Liver (tissue), 9 donors: Measurements from ENCODE around the gene PNLIPRP2. TPM values are rescaled to one million over a fixed set of nuclear protein-coding genes. Genes with fewer than 3 reads are reported as not detected.

Experiments
- DNase-seq: peaks from one replicate; pipeline ENCODE4 v3.0.0-alpha.2; 2017; ENCODE audit warnings: low spot score
- H3K27ac ChIP-seq, 2 donors: one replicate each; pipeline ENCODE4 v1.7.0; 2013; ENCODE audit warnings: inconsistent platforms in 2 of 2, low read length in 2 of 2, control low read depth in 1 of 2, low read depth in 1 of 2, mild to moderate bottlenecking in 1 of 2
- H3K27me3 ChIP-seq, 4 donors: one replicate each; pipeline versions ENCODE4 v1.6.1 to v1.7.0; 2013; ENCODE audit warnings: low read length in 3 of 4, inconsistent platforms in 1 of 4, mild to moderate bottlenecking in 1 of 4, moderate library complexity in 1 of 4; ENCODE audit not compliant: control insufficient read depth in 4 of 4, insufficient read depth in 4 of 4
- H3K36me3 ChIP-seq, 4 donors: one replicate each; pipeline versions ENCODE4 v1.6.1 to v1.7.0; 2013; ENCODE audit warnings: low read length in 3 of 4, mild to moderate bottlenecking in 3 of 4, low read depth in 1 of 4, moderate library complexity in 1 of 4; ENCODE audit not compliant: control insufficient read depth in 4 of 4, insufficient read depth in 3 of 4
- H3K4me1 ChIP-seq, 4 donors: one replicate each; pipeline versions ENCODE4 v1.6.1 to v1.7.0; 2013; ENCODE audit warnings: low read length in 3 of 4, mild to moderate bottlenecking in 3 of 4, moderate library complexity in 1 of 4; ENCODE audit not compliant: control insufficient read depth in 4 of 4, insufficient read depth in 4 of 4
- H3K4me3 ChIP-seq, 3 donors: one replicate each; pipeline versions ENCODE4 v1.6.1 to v1.7.0; 2013; ENCODE audit warnings: low read length in 3 of 3, control low read depth in 1 of 3, low read depth in 1 of 3, mild to moderate bottlenecking in 1 of 3
- H3K9ac ChIP-seq, 2 donors: one replicate each; pipeline ENCODE4 v1.7.0; 2013; ENCODE audit warnings: low read length in 2 of 2, mild to moderate bottlenecking in 2 of 2, moderate library complexity in 2 of 2, control low read depth in 1 of 2, low read depth in 1 of 2
- H3K9me3 ChIP-seq, 4 donors: one replicate each; pipeline versions ENCODE4 v1.6.1 to v1.7.0; 2013; ENCODE audit warnings: low read length in 3 of 4; ENCODE audit not compliant: control insufficient read depth in 4 of 4
- FOXA1 ChIP-seq: IDR thresholded peaks from 2 replicates; pipeline ENCODE4 v1.6.1; 2016; ENCODE audit warnings: antibody characterized with exemption
- FOXA2 ChIP-seq: IDR thresholded peaks from 2 replicates; pipeline ENCODE4 v1.6.1; 2016; ENCODE audit warnings: antibody characterized with exemption
- GABPA ChIP-seq, 2 donors: IDR thresholded peaks in 1 of 2; conservative IDR thresholded peaks in 1 of 2; 2 replicates each; pipeline ENCODE4 v1.6.1; 2016; ENCODE audit warnings: antibody characterized with exemption in 2 of 2, mild to moderate bottlenecking in 1 of 2, moderate library complexity in 1 of 2
- HNF4A ChIP-seq, 2 donors: conservative IDR thresholded peaks; 2 replicates each; pipeline ENCODE4 v1.6.1; 2016; ENCODE audit warnings: antibody characterized with exemption in 2 of 2, mild to moderate bottlenecking in 2 of 2
- HNF4G ChIP-seq: IDR thresholded peaks from 2 replicates; pipeline ENCODE4 v1.6.1; 2016; ENCODE audit warnings: antibody characterized with exemption
- NR2F2 ChIP-seq: IDR thresholded peaks from 2 replicates; pipeline ENCODE4 v1.6.1; 2016; ENCODE audit warnings: antibody characterized with exemption
- RAD21 ChIP-seq, 2 donors: IDR thresholded peaks; 2 replicates each; pipeline ENCODE4 v1.6.1; 2016; ENCODE audit warnings: antibody characterized with exemption in 2 of 2, mild to moderate bottlenecking in 2 of 2
- RXRA ChIP-seq, 2 donors: IDR thresholded peaks; 2 replicates each; pipeline ENCODE4 v1.6.1; 2017 to 2018; ENCODE audit warnings: antibody characterized with exemption in 2 of 2, mild to moderate bottlenecking in 1 of 2
- SP1 ChIP-seq: IDR thresholded peaks from 2 replicates; pipeline ENCODE4 v1.6.1; 2018; ENCODE audit warnings: antibody characterized with exemption, mild to moderate bottlenecking
- TAF1 ChIP-seq: conservative IDR thresholded peaks from 2 replicates; pipeline ENCODE4 v1.6.1; 2016; ENCODE audit warnings: antibody characterized with exemption, mild to moderate bottlenecking
- YY1 ChIP-seq: IDR thresholded peaks from 2 replicates; pipeline ENCODE4 v1.6.1; 2016; ENCODE audit warnings: antibody characterized with exemption, mild to moderate bottlenecking
- WGBS: extraction: QIAGEN DNeasy Blood & Tissue Kit; methylation state at CpG from one replicate; pipeline ENCODE4 v1.1.7; 2013; 5-methylcytosine and 5-hydroxymethylcytosine counted together
- polyA plus RNA-seq, 2 donors: library from polyadenylated mRNA; stranded (reverse) in 1 of 2; unstranded in 1 of 2; fragments of 200-250 nt in 1 of 2; fragments of >200 nt in 1 of 2; fragmentation: Nextera tagmentation in 1 of 2; extraction: Ambion mirVana in 1 of 2; gene quantifications; one replicate each; pipeline versions ENCODE4 v1.2.1 to v1.2.3, GENCODE V29; 2013 to 2015
- total RNA-seq, 2 donors: library from RNA; depleted of rRNA; stranded (reverse); fragments of >200 nt; gene quantifications; one replicate each; pipeline ENCODE4 v1.2.3, GENCODE V29; 2014
- TF ChIP-seq, protein P1 (sequence below): fragments of 150-350 bp; IDR thresholded peaks from 2 replicates; pipeline ENCODE4 v1.5.1; 2017; ENCODE audit warnings: improper control_type of control experiment, low read depth, low read length; ENCODE audit not compliant: missing input control
- TF ChIP-seq, protein P2 (sequence below): IDR thresholded peaks from 2 replicates; pipeline ENCODE4 v1.6.1; 2016; ENCODE audit warnings: antibody characterized with exemption
- TF ChIP-seq, protein P3 (sequence below): IDR thresholded peaks from 2 replicates; pipeline ENCODE4 v1.6.1; 2016; ENCODE audit warnings: antibody characterized with exemption
- donor health status: healthy.
- donor health status: healthy.
- donor health status: healthy.
- donor health status: healthy.
- donor health status: healthy.

Gene PNLIPRP2
- total and polyA plus RNA-seq, 4 donors, result not detected

DNA sequence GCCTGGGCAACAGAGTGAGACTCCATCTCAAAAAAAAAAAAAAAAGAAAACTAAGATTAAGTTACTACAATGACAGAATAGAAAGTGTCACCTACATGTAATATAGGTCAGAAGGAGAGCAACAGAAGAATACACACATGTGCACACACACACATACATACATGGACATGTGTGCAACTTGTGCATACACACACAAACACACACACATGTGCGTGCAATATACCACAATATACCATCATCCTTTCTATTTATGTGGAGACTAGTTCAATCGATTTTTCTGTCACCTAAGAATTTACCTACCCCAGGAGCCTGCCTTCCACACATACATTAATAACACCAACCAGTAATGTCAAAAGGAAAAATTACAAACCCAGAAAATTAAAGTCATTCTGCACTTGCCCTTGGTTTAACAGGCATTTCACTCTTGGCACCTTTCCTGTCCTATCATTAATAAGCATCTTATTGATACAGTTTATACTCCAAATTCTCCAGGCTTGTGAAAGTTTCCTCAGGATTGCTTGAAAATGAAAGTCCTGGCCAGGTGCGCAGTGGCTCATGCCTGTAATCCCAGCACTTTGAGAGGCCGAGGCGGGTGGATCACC lies 27.5 kb upstream of the PNLIPRP2 start:
- Histone ChIP-seq H3K27me3 (peaks cover 0 to 5% (median 1%) of the 10 kb centered on the region in 4 donors), H3K9ac (no peak overlapping the region), H3K27ac (no peak overlapping the region), H3K4me3 (no peak overlapping the region), H3K9me3 (no peaks in the 10 kb centered on the region), H3K36me3 (no peaks in the 10 kb centered on the region), H3K4me1 (peaks cover 0 to 5% (median 2%) of the 10 kb centered on the region in 4 donors)
- WGBS, result 87% methylated on average over 5 of the region's 5 CpGs
- TF ChIP-seq YY1, result no peak
- no peak for TF ChIP-seq HNF4G
- TF ChIP-seq RAD21 (IDR thresholded peaks at IDR 0.05), result no peak
- TF ChIP-seq, protein P1, sequence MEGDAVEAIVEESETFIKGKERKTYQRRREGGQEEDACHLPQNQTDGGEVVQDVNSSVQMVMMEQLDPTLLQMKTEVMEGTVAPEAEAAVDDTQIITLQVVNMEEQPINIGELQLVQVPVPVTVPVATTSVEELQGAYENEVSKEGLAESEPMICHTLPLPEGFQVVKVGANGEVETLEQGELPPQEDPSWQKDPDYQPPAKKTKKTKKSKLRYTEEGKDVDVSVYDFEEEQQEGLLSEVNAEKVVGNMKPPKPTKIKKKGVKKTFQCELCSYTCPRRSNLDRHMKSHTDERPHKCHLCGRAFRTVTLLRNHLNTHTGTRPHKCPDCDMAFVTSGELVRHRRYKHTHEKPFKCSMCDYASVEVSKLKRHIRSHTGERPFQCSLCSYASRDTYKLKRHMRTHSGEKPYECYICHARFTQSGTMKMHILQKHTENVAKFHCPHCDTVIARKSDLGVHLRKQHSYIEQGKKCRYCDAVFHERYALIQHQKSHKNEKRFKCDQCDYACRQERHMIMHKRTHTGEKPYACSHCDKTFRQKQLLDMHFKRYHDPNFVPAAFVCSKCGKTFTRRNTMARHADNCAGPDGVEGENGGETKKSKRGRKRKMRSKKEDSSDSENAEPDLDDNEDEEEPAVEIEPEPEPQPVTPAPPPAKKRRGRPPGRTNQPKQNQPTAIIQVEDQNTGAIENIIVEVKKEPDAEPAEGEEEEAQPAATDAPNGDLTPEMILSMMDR, result no peak
- TF ChIP-seq NR2F2, result no peak
- no peak for TF ChIP-seq FOXA2
- TF ChIP-seq RXRA (IDR thresholded peaks at IDR 0.05), result no peak
- TF ChIP-seq, protein P2, sequence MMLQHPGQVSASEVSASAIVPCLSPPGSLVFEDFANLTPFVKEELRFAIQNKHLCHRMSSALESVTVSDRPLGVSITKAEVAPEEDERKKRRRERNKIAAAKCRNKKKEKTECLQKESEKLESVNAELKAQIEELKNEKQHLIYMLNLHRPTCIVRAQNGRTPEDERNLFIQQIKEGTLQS, result no peak
- no peak for DNase-seq

DNA sequence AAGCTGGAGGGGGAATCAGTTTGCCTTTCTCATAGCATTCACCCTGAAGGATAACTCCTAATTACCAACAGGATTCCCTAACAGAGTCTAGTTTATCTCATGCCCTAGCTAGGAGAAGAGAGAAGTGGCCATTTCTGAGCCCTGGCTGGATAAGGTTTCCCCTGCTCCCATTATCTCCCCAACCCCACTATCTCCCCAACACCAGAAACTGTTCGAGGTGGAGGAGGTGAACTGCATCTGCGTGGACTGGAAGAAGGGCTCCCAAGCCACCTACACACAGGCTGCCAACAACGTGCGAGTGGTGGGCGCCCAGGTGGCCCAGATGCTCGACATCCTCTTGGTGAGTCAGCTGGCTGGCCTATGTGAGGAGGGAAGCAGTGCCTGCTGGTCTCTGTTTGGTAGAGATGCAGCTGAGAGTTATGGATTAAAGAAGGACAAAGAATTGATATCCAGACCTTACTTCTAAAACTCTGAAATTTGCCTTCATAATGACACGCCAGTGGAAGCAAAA lies 26.2 kb upstream of the PNLIPRP2 start:
- H3K9ac ChIP-seq, result no peak overlapping the region
- H3K36me3 ChIP-seq, result no peaks in the 10 kb centered on the region
- TF ChIP-seq, protein P1, result no peak
- TF ChIP-seq RXRA (IDR thresholded peaks at IDR 0.05), result no peak
- no peak for TF ChIP-seq FOXA1
- no peak for TF ChIP-seq SP1
- TF ChIP-seq HNF4A (conservative IDR thresholded peaks at IDR 0.05), result no peak
- TF ChIP-seq YY1, result no peak
- no peak for TF ChIP-seq FOXA2
- TF ChIP-seq, protein P3, sequence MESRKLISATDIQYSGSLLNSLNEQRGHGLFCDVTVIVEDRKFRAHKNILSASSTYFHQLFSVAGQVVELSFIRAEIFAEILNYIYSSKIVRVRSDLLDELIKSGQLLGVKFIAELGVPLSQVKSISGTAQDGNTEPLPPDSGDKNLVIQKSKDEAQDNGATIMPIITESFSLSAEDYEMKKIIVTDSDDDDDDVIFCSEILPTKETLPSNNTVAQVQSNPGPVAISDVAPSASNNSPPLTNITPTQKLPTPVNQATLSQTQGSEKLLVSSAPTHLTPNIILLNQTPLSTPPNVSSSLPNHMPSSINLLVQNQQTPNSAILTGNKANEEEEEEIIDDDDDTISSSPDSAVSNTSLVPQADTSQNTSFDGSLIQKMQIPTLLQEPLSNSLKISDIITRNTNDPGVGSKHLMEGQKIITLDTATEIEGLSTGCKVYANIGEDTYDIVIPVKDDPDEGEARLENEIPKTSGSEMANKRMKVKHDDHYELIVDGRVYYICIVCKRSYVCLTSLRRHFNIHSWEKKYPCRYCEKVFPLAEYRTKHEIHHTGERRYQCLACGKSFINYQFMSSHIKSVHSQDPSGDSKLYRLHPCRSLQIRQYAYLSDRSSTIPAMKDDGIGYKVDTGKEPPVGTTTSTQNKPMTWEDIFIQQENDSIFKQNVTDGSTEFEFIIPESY, result no peak
- no peak for TF ChIP-seq TAF1
- no peak for TF ChIP-seq GABPA (IDR thresholded peaks at IDR 0.05 in 1 of 2, conservative IDR thresholded peaks at IDR 0.05 in 1 of 2)
- no peak for TF ChIP-seq NR2F2
- H3K27me3 ChIP-seq, result peaks cover 0 to 7% (median 1%) of the 10 kb centered on the region in 4 donors
- no peaks in the 10 kb centered on the region for H3K9me3 ChIP-seq
- no peak for DNase-seq
- H3K4me3 ChIP-seq, result no peak overlapping the region
- H3K4me1 ChIP-seq, result peaks cover 0 to 4% (median 2%) of the 10 kb centered on the region in 4 donors
- H3K27ac ChIP-seq, result no peak overlapping the region
- 85% methylated on average over 7 of the region's 7 CpGs for WGBS
